Epithelial cell of esophagus (primary cell): ENCODE results near the gene LSAMP.

ENCODE experiments used
- DNase-seq: peaks from one replicate; pipeline ENCODE4 v3.0.0; 2010; ENCODE audit warnings: low read depth
- H3K4me3 ChIP-seq: 2 replicates; pipeline ENCODE4 v1.5.1; 2011; ENCODE audit warnings: mild to moderate bottlenecking, low read length, control low read depth
- CTCF ChIP-seq: IDR thresholded peaks from 2 replicates; pipeline ENCODE4 v1.5.1; 2011; ENCODE audit warnings: low read depth, mild to moderate bottlenecking, low read length, control low read depth, inconsistent platforms; ENCODE audit not compliant: insufficient read depth; ENCODE audit errors: missing control alignments

LSAMP gene

GRCh38 chr3:115898656-115899410 lies 546.5 kb downstream of the LSAMP start:
- no peak for TF ChIP-seq CTCF
- no peak for DNase-seq
- no peak overlapping the region for H3K4me3 ChIP-seq

- TF ChIP-seq CTCF, result no peak
- DNase-seq, result peak; percentile 37
- no peak overlapping the region for H3K4me3 ChIP-seq
Observed at GRCh38 chr3:115891006-115891636, 554.2 kb downstream of the LSAMP start.

GRCh38 chr3:115890579-115890978 lies 554.7 kb downstream of the LSAMP start:
- H3K4me3 ChIP-seq, result no peak overlapping the region
- TF ChIP-seq CTCF, result no peak
- no peak for DNase-seq

GRCh38 chr3:115885621-115886020 lies 559.7 kb downstream of the LSAMP start:
- no peak overlapping the region for H3K4me3 ChIP-seq
- DNase-seq, result peak; percentile 39
- TF ChIP-seq CTCF, result no peak

GRCh38 chr3:115877615-115877899 lies 567.7 kb downstream of the LSAMP start:
- TF ChIP-seq CTCF, result no peak
- no peak for DNase-seq
- H3K4me3 ChIP-seq, result no peak overlapping the region

- no peak for DNase-seq
- TF ChIP-seq CTCF, result no peak
- H3K4me3 ChIP-seq, result no peak overlapping the region
Observed at GRCh38 chr3:115876876-115877614, 568.2 kb downstream of the LSAMP start.
